ENCODE results near the gene CADM2. TPM values are rescaled to one million over a fixed set of nuclear protein-coding genes. Genes with fewer than 3 reads are reported as not detected.
"Not testable (repeated sequence)": the region's sequence is repeated elsewhere in the genome, so short reads cannot be mapped to it uniquely, and the experiment has no call there.

CADM2 gene
- total RNA-seq, 6 donors from 2014 or later = under 0.01 to 4.6 (median 1.2) TPM

- Histone ChIP-seq H3K9me3 (no peaks in the 10 kb centered on the region), H3K27ac (no peak overlapping the region), H3K4me1 (no peaks in the 10 kb centered on the region), H3K4me3 (no peak overlapping the region), H3K36me3 (no peaks in the 10 kb centered on the region), H3K27me3 (no peaks in the 10 kb centered on the region)
- no peak for ATAC-seq (ENCODE audit: low FRiP score in 2 of 2)
- no peak for DNase-seq
- TF ChIP-seq EP300 (IDR thresholded peaks at IDR 0.05) (no peak), POLR2AphosphoS5 (IDR thresholded peaks at IDR 0.05) (no peak), CTCF (IDR thresholded peaks at IDR 0.05) (no peak), POLR2A (IDR thresholded peaks at IDR 0.05) (no peak)
- 8 to 27% methylated on average over 3 of the region's 3 CpGs for WGBS, 2 donors
Observed at GRCh38 chr3:85148036-85148435, 189.2 kb downstream of the CADM2 start.

DNA sequence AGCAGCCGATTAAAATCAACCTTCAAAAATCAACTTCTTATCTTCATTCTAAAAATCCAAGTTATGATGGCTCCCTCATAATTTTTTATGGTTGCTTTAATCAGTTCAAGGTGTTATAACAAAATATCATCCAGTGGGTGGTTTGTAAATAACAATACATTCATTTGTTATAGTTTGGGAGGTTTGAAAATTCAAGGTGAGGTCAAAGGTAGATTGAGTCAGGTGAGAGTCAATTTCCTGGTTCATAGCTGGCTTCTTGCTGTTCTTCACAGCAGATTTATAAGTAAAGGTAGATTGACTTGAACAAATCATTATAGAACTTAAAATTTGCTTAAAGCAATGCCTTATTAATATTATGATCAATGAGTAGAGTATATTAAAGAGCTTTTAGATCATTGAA, 192.8 kb downstream of the CADM2 start:
- DNase-seq = no peak
- WGBS, 2 donors = 84 to 89% methylated on average over 1 of the region's 1 CpG
- no peak overlapping the region for H3K27ac ChIP-seq

GRCh38 chr3:85153279-85153678, 194.5 kb downstream of the CADM2 start:
- peak in 1 of 2 donors; percentile 47 for DNase-seq
- ATAC-seq (ENCODE audit: low FRiP score in 2 of 2); H3K27me3 ChIP-seq; H3K27ac ChIP-seq; H3K4me1 ChIP-seq; H3K4me3 ChIP-seq; H3K36me3 ChIP-seq; H3K9me3 ChIP-seq: not testable (repeated sequence)
- 97 to 100% methylated on average over 1 to 7 of the region's 7 CpGs for WGBS, 2 donors

More for the DNA sequence above, 192.8 kb downstream of the CADM2 start:
- H3K9me3 ChIP-seq = no peaks in the 10 kb centered on the region
- H3K4me1 ChIP-seq = no peaks in the 10 kb centered on the region
- no peaks in the 10 kb centered on the region for H3K36me3 ChIP-seq
- TF ChIP-seq POLR2A (IDR thresholded peaks at IDR 0.05) (no peak), EP300 (IDR thresholded peaks at IDR 0.05) (no peak), CTCF (IDR thresholded peaks at IDR 0.05) (no peak), POLR2AphosphoS5 (IDR thresholded peaks at IDR 0.05) (no peak)
- ATAC-seq (ENCODE audit: low FRiP score in 2 of 2) = no peak
- no peak overlapping the region for H3K4me3 ChIP-seq
- H3K27me3 ChIP-seq = no peaks in the 10 kb centered on the region

- TF ChIP-seq EP300 (IDR thresholded peaks at IDR 0.05) (no peak), POLR2AphosphoS5 (IDR thresholded peaks at IDR 0.05) (no peak), CTCF (IDR thresholded peaks at IDR 0.05) (no peak)
- DNase-seq (no peak), ATAC-seq (ENCODE audit: low FRiP score in 2 of 2) (no peak)
- H3K9me3 ChIP-seq = no peaks in the 10 kb centered on the region
- no peaks in the 10 kb centered on the region for H3K27me3 ChIP-seq
- H3K27ac ChIP-seq = no peak overlapping the region
- WGBS, 2 donors = 55 to 62% methylated on average over 5 of the region's 5 CpGs
- H3K4me1 ChIP-seq = no peaks in the 10 kb centered on the region
- no peak overlapping the region for H3K4me3 ChIP-seq
- H3K36me3 ChIP-seq = no peaks in the 10 kb centered on the region
Observed at GRCh38 chr3:85159376-85159775, 200.6 kb downstream of the CADM2 start.

DNA sequence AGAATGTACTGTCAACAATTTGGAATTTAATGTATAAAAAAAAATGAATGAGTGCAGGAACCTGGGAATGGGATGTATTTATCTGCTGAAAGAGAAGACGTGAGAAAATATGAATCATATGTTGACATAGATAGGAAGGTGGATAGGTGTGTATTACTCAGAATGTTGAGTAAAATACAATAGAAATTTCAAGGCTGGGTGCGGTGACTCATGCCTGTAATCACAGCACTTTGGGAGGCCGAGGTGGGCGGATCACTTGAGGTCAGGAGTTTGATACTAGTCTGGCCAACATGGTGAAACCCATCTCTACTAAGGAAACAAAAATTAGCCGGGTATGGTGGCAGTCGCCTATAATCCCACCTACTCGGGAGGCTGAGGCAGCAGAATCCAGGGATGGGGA, 202.8 kb downstream of the CADM2 start:
- TF ChIP-seq POLR2A (IDR thresholded peaks at IDR 0.05) (no peak), CTCF (IDR thresholded peaks at IDR 0.05) (no peak), POLR2AphosphoS5 (IDR thresholded peaks at IDR 0.05) (no peak), EP300 (IDR thresholded peaks at IDR 0.05) (no peak)
- Histone ChIP-seq H3K27me3 (no peaks in the 10 kb centered on the region), H3K36me3 (no peaks in the 10 kb centered on the region), H3K4me3 (no peak overlapping the region), H3K9me3 (no peaks in the 10 kb centered on the region), H3K4me1 (no peaks in the 10 kb centered on the region), H3K27ac (no peak overlapping the region)
- ATAC-seq (ENCODE audit: low FRiP score in 2 of 2) = no peak
- no peak for DNase-seq
- WGBS, 2 donors = 83 to 85% methylated on average over 7 of the region's 7 CpGs

Data from upper lobe of left lung (tissue), 6 donors.